ENCODE data around the gene RNLS. TPM values are rescaled to one million over a fixed set of nuclear protein-coding genes. Genes with fewer than 3 reads are reported as not detected.

Gene RNLS
- polyA plus RNA-seq, 1 experiment: 6.1 TPM

GRCh38 chr10:88270061-88270808 is 312.9 kb downstream of the RNLS start:
- no peaks in the 10 kb centered on the region for H3K27me3 ChIP-seq (ENCODE audit: control insufficient read depth, insufficient read depth, low read length)
- CTCF ChIA-PET: interaction anchor here (1.4 kb wide), 1 partner anchor 119 kb away, joined by 3 read pairs; no protein-coding TSS in a partner anchor
- no peak for DNase-seq (ENCODE audit: low read depth, low spot score)
- POLR2A ChIA-PET: no interaction called here
- TF ChIP-seq, protein P1, sequence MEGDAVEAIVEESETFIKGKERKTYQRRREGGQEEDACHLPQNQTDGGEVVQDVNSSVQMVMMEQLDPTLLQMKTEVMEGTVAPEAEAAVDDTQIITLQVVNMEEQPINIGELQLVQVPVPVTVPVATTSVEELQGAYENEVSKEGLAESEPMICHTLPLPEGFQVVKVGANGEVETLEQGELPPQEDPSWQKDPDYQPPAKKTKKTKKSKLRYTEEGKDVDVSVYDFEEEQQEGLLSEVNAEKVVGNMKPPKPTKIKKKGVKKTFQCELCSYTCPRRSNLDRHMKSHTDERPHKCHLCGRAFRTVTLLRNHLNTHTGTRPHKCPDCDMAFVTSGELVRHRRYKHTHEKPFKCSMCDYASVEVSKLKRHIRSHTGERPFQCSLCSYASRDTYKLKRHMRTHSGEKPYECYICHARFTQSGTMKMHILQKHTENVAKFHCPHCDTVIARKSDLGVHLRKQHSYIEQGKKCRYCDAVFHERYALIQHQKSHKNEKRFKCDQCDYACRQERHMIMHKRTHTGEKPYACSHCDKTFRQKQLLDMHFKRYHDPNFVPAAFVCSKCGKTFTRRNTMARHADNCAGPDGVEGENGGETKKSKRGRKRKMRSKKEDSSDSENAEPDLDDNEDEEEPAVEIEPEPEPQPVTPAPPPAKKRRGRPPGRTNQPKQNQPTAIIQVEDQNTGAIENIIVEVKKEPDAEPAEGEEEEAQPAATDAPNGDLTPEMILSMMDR (IDR thresholded peaks at IDR 0.05; ENCODE audit: low read depth, low read length): no peak
- no peak overlapping the region for H3K4me3 ChIP-seq (ENCODE audit: low read depth, low read length)
- H3K9me3 ChIP-seq (ENCODE audit: control insufficient read depth, insufficient read depth, low read length): no peaks in the 10 kb centered on the region
- no peak overlapping the region for H3K27ac ChIP-seq (ENCODE audit: low read depth, low read length)

GRCh38 chr10:88262591-88263234 is 320.4 kb downstream of the RNLS start:
- no peak for DNase-seq (ENCODE audit: low read depth, low spot score)
- POLR2A ChIA-PET: no interaction called here
- Histone ChIP-seq H3K27ac (ENCODE audit: low read depth, low read length) (no peak overlapping the region), H3K4me3 (ENCODE audit: low read depth, low read length) (no peak overlapping the region), H3K9me3 (ENCODE audit: control insufficient read depth, insufficient read depth, low read length) (no peaks in the 10 kb centered on the region), H3K27me3 (ENCODE audit: control insufficient read depth, insufficient read depth, low read length) (no peaks in the 10 kb centered on the region)
- CTCF ChIA-PET: no interaction called here
- TF ChIP-seq, protein P1 (IDR thresholded peaks at IDR 0.05; ENCODE audit: low read depth, low read length): no peak

DNA sequence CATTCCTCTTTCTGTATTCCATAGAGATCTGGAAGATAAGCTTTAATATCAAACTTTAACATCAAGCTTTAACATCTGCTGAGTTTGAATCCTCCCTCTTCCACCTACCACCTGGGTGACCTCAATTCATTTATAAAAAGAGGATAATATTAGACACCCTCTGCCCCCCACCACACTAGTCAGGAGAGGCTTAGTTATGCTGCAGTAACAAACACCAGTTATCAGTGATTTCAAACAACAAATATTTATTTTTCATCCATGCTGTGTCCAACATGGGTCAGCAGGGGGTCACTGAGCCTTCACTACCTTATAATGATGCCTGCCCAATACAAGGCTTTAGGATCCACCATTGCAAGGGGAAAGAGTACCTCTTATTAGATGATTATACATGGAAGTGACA is 322.0 kb downstream of the RNLS start:
- Histone ChIP-seq H3K27me3 (ENCODE audit: control insufficient read depth, insufficient read depth, low read length) (no peaks in the 10 kb centered on the region), H3K4me3 (ENCODE audit: low read depth, low read length) (no peak overlapping the region), H3K9me3 (ENCODE audit: control insufficient read depth, insufficient read depth, low read length) (no peaks in the 10 kb centered on the region; the same call in 1 of the 2 replicates), H3K27ac (ENCODE audit: low read depth, low read length) (no peak overlapping the region)
- CTCF ChIA-PET: no interaction called here
- TF ChIP-seq, protein P1 (IDR thresholded peaks at IDR 0.05; ENCODE audit: low read depth, low read length): no peak
- no peak for DNase-seq (ENCODE audit: low read depth, low spot score)
- POLR2A ChIA-PET: no interaction called here

DNA sequence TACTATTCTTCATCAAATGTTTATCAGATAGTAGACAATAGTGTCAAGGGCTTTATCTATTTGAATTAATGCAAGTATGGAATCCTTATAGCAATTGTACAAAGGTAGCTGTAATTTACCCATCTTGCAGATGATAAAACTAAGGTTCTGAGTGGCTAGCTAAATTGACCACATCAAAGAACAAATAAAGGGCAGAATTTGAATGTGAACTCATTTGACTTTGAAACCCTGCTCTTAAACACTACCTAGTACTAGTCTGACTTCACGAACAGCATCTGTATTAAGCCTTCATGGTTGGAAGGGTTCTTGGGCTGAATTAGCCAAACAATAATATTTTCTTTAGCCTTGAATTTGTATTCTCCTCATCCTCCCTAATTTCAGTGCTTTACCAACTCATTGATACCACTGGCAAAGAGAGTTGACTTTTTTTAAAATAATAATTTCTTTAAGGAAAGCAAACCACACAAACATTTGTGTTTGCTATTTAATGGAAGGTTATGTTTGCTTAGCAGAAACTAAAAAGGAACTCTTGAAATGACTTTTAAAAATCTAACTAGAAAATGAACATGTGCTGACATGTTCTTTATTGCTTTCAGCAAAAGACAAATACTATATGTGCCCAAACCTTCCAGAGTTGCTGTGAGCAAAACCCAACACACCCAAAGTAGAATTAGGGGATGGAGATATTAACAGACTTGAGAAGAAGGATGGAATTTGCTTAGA is 322.6 kb downstream of the RNLS start:
- CTCF ChIA-PET: no interaction called here
- no peak for DNase-seq (ENCODE audit: low read depth, low spot score)
- POLR2A ChIA-PET: no interaction called here

More for the DNA sequence above, 322.6 kb downstream of the RNLS start:
- Histone ChIP-seq H3K9me3 (ENCODE audit: control insufficient read depth, insufficient read depth, low read length) (no peaks in the 10 kb centered on the region; the same call in 1 of the 2 replicates), H3K27me3 (ENCODE audit: control insufficient read depth, insufficient read depth, low read length) (no peaks in the 10 kb centered on the region), H3K27ac (ENCODE audit: low read depth, low read length) (no peak overlapping the region), H3K4me3 (ENCODE audit: low read depth, low read length) (no peak overlapping the region)
- TF ChIP-seq, protein P1 (IDR thresholded peaks at IDR 0.05; ENCODE audit: low read depth, low read length): no peak
